HG02970 (cell line): Measurements from ENCODE around the gene DERL3.

Experiments used
- ATAC-seq: cut with Tn5 transposase; IDR thresholded peaks from one replicate; pipeline ENCODE4 v1.9.1; 2021; ENCODE audit warnings: mild to moderate bottlenecking, moderate library complexity, moderate number of reproducible peaks; ENCODE audit not compliant: unreplicated experiment, low FRiP score

DERL3 gene

GRCh38 chr22:23786261-23786710 is 52.5 kb downstream of the DERL3 start:
- ATAC-seq: no peak
